DMS153 treated with DMSO at 0.1 percent for 48 hours (cell line): ENCODE results near the gene PELO.

Source experiments
- DNase-seq: peaks from one replicate; lab custom pipeline; 2025; ENCODE audit not compliant: unreplicated experiment; lab: John Stamatoyannopoulos, UW

PELO gene

GRCh38 chr5:52771343-52772039, 16.2 kb upstream of the PELO start:
- no peak for DNase-seq

- DNase-seq = no peak
Measured at GRCh38 chr5:52772668-52773067, 15.0 kb upstream of the PELO start.

- DNase-seq = no peak
Measured at GRCh38 chr5:52773342-52773741, 14.4 kb upstream of the PELO start.

GRCh38 chr5:52774005-52774410, 13.7 kb upstream of the PELO start:
- no peak for DNase-seq

- no peak for DNase-seq
Measured at GRCh38 chr5:52776116-52776515, 11.6 kb upstream of the PELO start.

GRCh38 chr5:52777186-52777585, 10.5 kb upstream of the PELO start:
- DNase-seq = no peak

GRCh38 chr5:52778781-52779180, 8.9 kb upstream of the PELO start:
- no peak for DNase-seq

GRCh38 chr5:52779213-52779612, 8.5 kb upstream of the PELO start:
- DNase-seq = no peak

- no peak for DNase-seq
Measured at GRCh38 chr5:52783226-52783959, 4.3 kb upstream of the PELO start.

- DNase-seq = no peak
Measured at GRCh38 chr5:52784737-52785136, 3.0 kb upstream of the PELO start.

GRCh38 chr5:52786391-52786790, 1.3 kb upstream of the PELO start:
- no peak for DNase-seq

- DNase-seq = no peak
Measured at GRCh38 chr5:52786949-52787599, 642 bp upstream of the PELO start.

GRCh38 chr5:52788505-52788821, 747 bp downstream of the PELO start:
- no peak for DNase-seq

GRCh38 chr5:52789378-52789777, 1.7 kb downstream of the PELO start:
- no peak for DNase-seq

GRCh38 chr5:52789851-52790250, 2.1 kb downstream of the PELO start:
- no peak for DNase-seq

- DNase-seq = no peak
Measured at GRCh38 chr5:52791366-52791765, 3.6 kb downstream of the PELO start.

GRCh38 chr5:52794519-52794918, 6.8 kb downstream of the PELO start:
- DNase-seq = no peak

- no peak for DNase-seq
Measured at GRCh38 chr5:52796031-52796430, 8.3 kb downstream of the PELO start.

- DNase-seq = no peak
Measured at GRCh38 chr5:52796516-52797103, 8.9 kb downstream of the PELO start.

GRCh38 chr5:52798938-52799337, 11.2 kb downstream of the PELO start:
- DNase-seq = no peak

GRCh38 chr5:52799358-52799982, 11.8 kb downstream of the PELO start:
- no peak for DNase-seq

- DNase-seq = peak; percentile 7
Measured at GRCh38 chr5:52799983-52800393, 12.3 kb downstream of the PELO start.
